ENCODE data around the gene KCTD18.

The KCTD18 gene

GRCh38 chr2:200509612-200510433 is at the start of gene KCTD18:
TSS of gene KCTD18 (minus strand) at chr2:200510068. CDS start at chr2:200507016, 3,052 bp downstream.
- DNase-seq (ENCODE audit: low spot score): peak; percentile 93

DNA sequence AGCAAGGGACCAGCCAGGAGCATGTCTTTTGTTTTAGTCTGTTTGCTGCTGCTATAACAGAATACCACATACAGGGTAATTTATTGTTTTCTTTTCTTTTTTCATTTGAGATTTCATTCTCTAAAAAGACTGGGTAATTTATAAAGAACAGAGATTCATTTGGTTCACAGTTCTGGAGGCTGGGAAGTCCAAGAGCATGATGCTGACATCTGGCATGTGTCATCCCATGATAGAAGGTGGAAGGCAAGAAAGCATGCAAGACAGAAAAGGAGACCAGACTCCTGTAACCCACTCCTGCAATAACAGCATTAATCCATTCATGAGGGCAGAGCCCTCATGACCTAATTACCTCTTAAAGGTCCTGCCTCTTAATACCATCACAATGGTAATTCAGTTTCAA is 30.9 kb upstream of the KCTD18 start:
- no peak for DNase-seq (ENCODE audit: low spot score)

GRCh38 chr2:200538139-200538538 is 28.3 kb upstream of the KCTD18 start:
- no peak for DNase-seq (ENCODE audit: low spot score)

GRCh38 chr2:200534572-200534971 is 24.7 kb upstream of the KCTD18 start:
- no peak for DNase-seq (ENCODE audit: low spot score)

DNA sequence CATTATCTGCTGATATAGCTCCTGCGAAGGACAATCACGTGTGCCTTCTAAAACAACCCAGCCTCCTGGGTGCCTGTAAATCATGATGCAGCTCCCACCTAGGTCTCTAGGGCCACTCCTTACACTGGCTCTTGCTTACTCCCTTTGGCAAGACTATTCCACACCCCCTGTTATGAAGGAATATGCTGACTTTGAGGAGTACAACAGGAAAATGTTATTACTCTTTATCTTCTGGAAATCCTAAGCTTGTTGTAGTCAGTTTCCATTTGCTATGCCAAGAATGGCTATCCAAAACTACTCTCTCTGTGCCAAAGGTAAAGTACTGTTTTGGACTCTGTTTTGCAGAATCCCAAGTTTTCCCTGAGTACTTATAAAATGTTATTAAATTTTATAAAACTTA is 23.9 kb upstream of the KCTD18 start:
- DNase-seq (ENCODE audit: low spot score): no peak

DNA sequence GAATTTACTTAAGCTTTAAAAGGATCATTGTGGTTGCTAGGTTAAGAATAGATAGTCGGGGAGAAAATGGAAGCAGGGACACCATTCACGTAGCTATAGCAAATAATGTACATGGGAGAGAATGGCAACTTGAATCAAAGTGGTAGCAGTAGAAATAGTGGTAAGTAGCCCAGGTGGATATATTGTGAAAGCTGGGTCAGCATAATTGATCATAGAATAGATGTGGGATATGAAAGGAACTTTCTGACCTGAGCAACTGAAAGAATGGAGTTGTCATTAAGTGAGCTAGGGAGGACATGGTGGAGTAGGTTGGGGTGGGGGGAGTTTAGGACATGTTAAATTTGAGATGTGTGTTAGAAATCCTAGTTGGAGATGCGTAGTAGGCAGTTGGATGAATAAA is 18.4 kb upstream of the KCTD18 start:
- no peak for DNase-seq (ENCODE audit: low spot score)

DNA sequence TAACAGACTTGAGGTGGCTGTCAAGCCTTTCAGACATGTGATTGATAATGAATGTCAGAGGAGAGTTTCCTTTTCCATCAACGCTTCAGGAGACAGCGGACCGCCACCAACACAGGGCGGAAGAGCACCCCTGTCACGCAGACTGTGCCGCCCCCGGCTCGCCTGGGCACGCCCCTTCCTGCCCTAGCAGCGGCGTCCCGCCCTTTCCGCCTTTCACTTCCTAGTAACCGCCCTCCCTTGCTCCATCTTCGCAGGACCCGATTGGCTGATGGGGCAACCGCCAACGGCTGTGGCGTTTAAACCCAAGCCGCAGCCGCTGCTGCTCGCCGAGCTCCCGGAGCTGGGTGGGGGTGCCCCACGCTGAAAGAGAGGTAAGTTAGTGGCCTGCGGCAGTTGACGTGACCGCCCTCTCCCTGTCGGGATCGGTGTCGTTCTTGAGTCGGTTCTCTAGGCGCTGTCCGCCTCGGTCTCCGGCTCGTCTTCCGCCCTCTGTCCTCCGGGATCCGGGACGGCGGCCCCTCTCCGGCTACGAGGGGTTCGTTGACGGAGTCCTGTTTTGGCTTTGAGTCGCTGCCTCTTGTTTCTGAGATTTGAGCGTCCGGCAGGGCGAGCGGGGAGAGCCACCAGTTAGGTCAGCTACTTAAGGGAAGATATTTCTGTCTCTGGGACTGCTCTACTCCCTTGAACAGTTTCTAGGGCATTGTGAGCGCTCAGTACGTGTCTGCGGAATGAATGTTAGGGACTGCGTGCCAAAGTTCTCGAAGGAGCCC is 16.2 kb upstream of the KCTD18 start, which contains the start of gene SGO2:
SGO2 (plus strand) TSS at position 326 of the 770 bp plus-strand sequence. CDS start 6,769 bp downstream, outside the sequence.
- peak; percentile 95 for DNase-seq (ENCODE audit: low spot score)

GRCh38 chr2:200525551-200525881 is 15.6 kb upstream of the KCTD18 start:
- no peak for DNase-seq (ENCODE audit: low spot score)

- no peak for DNase-seq (ENCODE audit: low spot score)
These were observed 15.2 kb upstream of the KCTD18 start for GRCh38 chr2:200525066-200525465.

DNA sequence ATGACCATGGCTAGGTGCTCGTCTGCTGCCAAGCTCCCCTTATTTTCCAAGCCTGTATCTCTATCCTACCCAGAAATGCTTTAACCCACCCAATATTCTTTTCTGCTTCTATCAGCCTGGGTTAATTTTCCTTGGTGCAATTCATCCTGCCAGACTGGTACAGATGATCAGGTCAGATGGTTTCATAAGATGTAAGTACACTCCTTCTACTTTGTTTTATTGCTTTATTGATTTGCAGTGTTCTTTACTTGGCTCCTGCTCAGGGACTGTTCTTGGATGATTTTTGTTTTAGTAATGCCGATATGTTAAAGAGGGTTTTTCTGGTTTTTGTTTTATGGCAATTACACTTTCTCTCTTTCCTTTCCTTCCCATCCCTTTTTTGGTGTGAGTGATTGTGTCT is 13.7 kb upstream of the KCTD18 start:
- DNase-seq (ENCODE audit: low spot score): no peak

- DNase-seq (ENCODE audit: low spot score): no peak
These were observed 13.3 kb upstream of the KCTD18 start for GRCh38 chr2:200523158-200523557.

GRCh38 chr2:200515155-200515554 is 5.3 kb upstream of the KCTD18 start:
- no peak for DNase-seq (ENCODE audit: low spot score)

DNA sequence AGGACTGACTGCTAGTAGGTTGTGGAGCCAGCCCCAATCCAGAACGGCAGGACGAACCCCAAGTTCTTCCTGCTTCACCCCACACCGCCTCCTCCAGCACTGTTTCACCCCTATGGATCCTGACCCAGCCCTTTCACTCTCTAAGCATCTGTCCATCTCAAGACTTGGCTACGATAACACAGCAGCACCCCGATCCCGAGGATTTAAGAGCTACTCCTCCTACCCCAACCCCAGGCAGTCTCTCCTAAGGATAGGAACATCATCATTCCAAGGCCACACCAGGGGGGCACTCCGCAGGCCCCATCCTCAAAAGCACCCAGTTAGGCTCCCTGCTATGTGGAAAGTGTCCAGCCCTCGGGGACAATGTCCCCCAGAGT is 645 bp downstream of the KCTD18 start:
- no peak for DNase-seq (ENCODE audit: low spot score)

GRCh38 chr2:200507179-200507578 is 2.7 kb downstream of the KCTD18 start:
- DNase-seq (ENCODE audit: low spot score): no peak

GRCh38 chr2:200506679-200507078 is 3.2 kb downstream of the KCTD18 start:
- no peak for DNase-seq (ENCODE audit: low spot score)

DNA sequence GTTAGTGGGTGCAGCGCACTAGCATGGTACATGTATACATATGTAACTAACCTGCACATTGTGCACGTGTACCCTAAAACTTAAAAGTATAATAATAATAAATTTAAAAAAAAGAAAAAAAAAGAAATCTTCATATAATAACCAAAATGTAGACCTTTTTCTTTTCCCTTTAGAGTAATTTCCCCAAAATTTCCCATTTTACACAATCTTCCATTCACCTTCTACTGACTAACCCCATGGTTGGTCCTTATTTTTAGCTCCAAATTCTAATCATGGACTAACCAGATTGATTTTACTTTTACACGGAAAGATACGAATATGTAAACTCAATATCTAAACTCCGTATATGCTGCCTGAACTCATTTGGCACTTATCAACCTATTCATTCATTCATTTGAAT is 7.7 kb downstream of the KCTD18 start:
- DNase-seq (ENCODE audit: low spot score): no peak

DNA sequence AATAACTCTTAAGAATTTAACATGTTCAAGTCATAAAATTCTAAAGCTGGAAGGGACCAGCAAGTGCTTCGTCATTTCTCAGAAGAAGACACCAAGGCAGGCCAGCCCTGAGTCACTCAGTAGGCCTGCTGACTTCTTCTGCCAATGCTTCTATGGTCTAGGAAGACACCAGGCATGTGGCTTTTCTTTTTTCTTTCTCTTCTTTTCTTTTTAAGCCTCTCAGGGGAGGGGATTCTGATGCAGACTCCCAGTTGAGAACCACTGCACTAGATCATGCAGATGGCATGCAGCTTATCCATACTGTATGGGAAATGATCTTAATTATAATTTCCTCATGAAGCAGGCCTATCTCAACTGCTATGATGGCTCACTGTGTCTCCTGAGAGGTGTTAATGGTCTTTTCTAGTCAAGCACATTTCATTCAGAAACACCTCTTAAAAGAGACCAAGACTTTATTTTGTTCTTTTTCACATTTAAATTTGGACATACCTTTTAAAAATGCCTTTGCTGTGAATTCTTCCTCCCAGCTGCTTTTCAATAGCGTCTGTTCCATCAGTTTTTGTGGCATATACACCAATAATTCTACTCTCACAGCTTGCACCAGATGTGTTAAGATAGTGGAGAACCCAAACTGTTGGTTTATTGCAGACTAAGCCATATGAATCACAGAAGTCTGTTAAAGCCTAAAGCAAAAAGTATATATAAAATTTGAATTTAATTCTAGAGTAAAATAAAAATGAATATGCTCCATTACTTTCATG is 11.3 kb downstream of the KCTD18 start:
- DNase-seq (ENCODE audit: low spot score): no peak

- no peak for DNase-seq (ENCODE audit: low spot score)
These were observed 13.2 kb downstream of the KCTD18 start for GRCh38 chr2:200496696-200497095.

DNA sequence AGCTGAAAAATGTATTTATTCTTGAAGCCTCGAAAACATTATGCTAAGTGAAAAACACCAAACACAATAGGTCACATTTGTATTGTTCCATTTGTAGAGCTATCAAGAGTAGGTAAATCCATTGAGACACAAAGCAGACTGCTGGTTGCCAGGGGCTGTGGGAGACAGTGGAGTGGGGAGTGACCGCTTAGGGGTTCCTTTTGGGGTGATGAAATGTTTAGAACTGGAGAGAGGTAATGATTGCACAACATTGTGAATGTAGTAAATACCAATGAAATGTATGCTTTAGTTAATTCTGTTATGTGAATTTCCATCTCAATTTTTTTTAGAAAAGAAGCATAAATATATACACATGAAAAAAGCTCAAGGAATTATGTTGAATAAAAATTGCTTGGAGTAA is 15.8 kb downstream of the KCTD18 start:
- DNase-seq (ENCODE audit: low spot score): no peak

- no peak for DNase-seq (ENCODE audit: low spot score)
These were observed 17.2 kb downstream of the KCTD18 start for GRCh38 chr2:200492656-200493055.

DNA sequence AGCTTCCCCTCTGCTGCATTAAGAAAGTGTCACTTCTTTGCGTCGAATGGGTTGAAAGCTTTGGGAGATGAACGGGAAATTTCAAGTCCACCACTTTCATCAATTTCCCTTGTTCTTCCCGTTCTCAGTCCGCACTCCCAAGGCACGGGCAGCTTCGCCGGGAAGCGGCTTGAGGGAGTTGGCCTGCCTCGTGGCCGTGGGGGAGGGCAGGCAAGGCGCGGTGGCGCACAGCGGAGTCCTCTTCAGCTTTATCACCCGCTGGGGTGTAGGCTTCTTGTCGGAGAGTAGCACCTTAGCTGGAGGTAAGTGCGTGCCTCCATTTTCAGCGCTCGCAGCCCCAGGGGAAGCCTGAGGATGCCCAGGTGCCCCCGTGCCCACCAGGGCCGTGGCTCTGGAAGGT is 19.9 kb downstream of the KCTD18 start:
- DNase-seq (ENCODE audit: low spot score): no peak

- DNase-seq (ENCODE audit: low spot score): no peak
These were observed 21.7 kb downstream of the KCTD18 start for GRCh38 chr2:200488169-200488568.

- no peak for DNase-seq (ENCODE audit: low spot score)
These were observed 23.3 kb downstream of the KCTD18 start for GRCh38 chr2:200486529-200486928.
